ENCODE measurements around the gene RGR.

RGR gene

GRCh38 chr10:84241185-84241790 lies 3.6 kb upstream of the RGR start, which contains the start of gene LRIT1:
LRIT1 (minus strand) TSS chr10:84241546; CDS start chr10:84241439, 107 bp downstream.
- DNase-seq (ENCODE audit: insufficient read length, low spot score) (peak; percentile 58), FAIRE-seq (no peak)
- no peak for TF ChIP-seq CTCF (IDR thresholded peaks at IDR 0.05; ENCODE audit: insufficient read depth, missing control alignments)

DNA sequence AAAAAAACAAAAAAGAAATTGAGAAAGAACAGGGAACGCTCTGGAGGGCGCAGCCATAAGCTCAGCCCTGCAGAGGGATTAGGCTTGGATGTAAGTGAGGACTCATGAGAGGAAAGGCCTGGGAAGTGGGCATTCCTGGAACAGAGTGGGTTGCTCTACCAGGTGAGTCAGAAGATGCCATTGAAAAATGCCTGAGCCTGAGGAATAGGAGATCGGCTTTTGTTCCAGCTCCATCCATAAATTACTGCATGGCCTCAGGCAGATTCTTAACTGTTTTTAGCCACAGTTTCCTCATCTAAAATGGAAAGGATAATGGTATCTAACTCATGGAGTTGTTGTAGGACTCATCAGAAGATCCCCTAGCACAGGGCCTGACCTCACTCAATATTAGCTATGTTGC lies 1.1 kb upstream of the RGR start:
- DNase-seq (ENCODE audit: insufficient read length, low spot score): no peak
- TF ChIP-seq CTCF (IDR thresholded peaks at IDR 0.05; ENCODE audit: insufficient read depth, missing control alignments): no peak
- FAIRE-seq: no peak

DNA sequence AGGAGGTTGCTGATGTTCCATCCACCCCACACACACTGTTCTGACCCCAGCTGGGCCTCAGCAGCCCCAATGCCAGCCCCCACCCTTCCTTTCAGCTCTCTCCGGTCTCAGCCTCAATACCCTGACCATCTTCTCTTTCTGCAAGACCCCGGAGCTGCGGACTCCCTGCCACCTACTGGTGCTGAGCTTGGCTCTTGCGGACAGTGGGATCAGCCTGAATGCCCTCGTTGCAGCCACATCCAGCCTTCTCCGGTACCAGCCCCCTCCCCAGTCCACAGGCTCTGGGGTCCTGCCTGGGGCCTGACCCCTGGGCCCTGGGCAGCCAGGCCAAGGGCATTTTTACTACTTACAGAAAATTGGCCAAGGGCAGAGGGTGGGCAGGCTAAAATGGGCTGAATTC lies 2.6 kb downstream of the RGR start:
- FAIRE-seq (no peak), DNase-seq (ENCODE audit: insufficient read length, low spot score) (no peak)
- TF ChIP-seq CTCF (IDR thresholded peaks at IDR 0.05; ENCODE audit: insufficient read depth, missing control alignments): no peak

DNA sequence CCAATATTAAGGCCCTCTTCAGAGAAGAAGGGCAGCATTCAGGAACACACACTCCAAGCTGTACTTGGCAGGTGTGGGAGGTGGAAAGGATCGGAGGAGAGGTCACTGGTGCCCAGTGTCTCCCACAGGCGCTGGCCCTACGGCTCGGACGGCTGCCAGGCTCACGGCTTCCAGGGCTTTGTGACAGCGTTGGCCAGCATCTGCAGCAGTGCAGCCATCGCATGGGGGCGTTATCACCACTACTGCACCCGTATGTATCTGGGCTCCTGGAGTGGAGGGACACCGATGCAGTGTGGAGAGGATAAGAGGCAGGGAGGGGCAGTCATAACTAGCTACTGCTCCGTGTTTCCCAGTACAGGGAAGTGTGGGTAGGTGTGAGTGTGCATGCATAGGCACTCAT lies 3.9 kb downstream of the RGR start:
- TF ChIP-seq CTCF (IDR thresholded peaks at IDR 0.05; ENCODE audit: insufficient read depth, missing control alignments): no peak
- DNase-seq (ENCODE audit: insufficient read length, low spot score) (no peak), FAIRE-seq (no peak)

DNA sequence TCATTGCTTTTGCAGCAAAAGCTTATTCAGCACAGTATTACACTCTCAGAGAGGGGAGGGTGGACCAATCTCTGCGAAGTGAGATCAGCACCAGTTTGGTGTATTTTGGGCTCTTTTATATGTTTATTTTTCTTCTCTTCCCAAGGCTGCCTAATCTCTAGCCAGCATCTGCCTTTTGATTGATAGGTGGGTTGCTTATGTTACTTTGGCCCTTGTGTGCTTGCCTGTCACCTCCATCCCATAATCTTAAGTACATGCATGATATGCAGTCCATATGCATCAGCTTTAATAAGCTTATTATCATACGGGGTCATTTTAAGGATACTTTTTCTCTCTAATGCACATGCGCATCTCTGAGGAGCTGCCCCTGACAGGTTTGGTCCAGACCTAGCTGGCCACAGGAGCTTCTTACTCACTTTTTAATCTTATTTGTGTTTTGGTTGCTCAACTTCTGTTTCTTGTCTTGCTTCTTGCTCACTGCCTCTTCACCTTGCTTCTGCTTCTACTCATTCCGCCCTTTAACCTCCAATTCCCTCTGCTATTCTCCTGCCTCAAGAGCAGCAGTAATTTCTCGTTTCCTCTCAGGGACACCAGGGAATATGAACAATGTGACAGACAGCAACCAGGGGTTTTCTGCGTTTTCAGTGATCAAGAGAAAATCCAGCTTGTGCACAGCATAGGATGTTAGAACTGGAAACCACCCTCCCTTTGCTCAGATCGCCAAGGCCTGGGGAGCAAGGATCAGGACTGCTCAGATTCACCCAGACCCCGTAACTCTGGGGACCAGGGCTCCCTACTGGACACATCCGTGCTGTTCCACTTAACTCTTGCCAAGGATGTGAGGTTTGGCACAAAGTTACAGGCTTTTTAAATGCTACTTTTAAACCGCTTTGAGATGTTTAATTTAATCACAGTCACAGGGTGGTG lies 10.0 kb downstream of the RGR start:
- TF ChIP-seq CTCF (IDR thresholded peaks at IDR 0.05; ENCODE audit: insufficient read depth, missing control alignments): no peak
- FAIRE-seq (no peak), DNase-seq (ENCODE audit: insufficient read length, low spot score) (no peak)

DNA sequence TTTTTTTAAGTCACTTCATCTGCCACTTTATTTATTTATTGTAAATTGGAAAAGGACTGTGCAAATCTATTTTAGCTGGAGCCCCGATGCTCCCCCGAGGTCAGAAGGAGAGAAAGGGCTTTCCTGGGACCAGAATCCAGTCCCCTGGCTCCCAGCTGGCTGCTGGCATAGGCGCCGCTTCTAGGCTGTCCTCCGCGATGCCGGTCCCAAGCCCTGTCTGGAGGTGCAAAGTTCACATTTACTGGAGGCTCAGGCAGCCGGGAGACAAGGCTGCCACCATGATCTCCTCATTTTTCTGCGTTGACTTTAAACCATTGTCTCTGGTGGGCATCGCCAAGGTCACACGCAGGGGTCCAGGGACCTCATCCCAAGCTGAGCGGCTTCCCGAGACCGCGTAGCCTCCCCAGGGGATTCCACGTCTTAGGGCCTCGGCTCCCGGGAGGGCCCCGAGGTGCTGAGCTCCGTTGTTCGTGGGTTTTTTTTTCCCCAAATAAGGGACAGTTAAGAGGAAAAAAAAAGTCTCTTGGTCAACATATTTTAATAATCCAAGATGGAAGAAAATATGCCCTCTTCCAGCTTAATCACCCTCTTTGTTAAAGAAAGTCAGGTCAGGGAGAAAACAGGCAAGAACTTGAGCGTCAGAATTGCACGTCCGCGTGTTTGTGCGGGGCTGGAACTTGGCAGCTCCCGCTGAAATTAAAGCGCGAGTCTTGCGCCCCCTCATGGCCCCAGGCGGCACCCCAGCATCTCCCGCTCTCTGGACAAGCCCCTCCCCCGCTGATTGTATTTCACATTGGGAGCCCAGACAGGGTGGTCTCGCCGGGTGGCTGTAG lies 11.9 kb downstream of the RGR start:
- FAIRE-seq (no peak), DNase-seq (ENCODE audit: insufficient read length, low spot score) (no peak)
- TF ChIP-seq CTCF (IDR thresholded peaks at IDR 0.05; ENCODE audit: insufficient read depth, missing control alignments): peak; percentile 81
